Measurements from ENCODE around the gene ASCC1. TPM values are rescaled to one million over a fixed set of nuclear protein-coding genes. Genes with fewer than 3 reads are reported as not detected.

The ASCC1 gene
- total RNA-seq, 2 experiments from 2014 or later: 16.5 to 19.0 TPM

GRCh38 chr10:72068126-72068765 lies 147.8 kb downstream of the ASCC1 start:
- CTCF ChIA-PET: interaction anchor here (2.1 kb wide), 1 partner anchor 20 kb away, joined by 8 read pairs; no protein-coding TSS in a partner anchor
- Mint-ChIP-seq H3K9me3 (no peaks in the 10 kb centered on the region), H3K27ac (peak overlapping the region; percentile 85), H3K4me1 (ENCODE audit: low read depth) (peaks cover 37% of the 10 kb centered on the region), H3K27me3 (no peaks in the 10 kb centered on the region), H3K36me3 (ENCODE audit: low read depth) (peaks cover 99% of the 10 kb centered on the region), H3K4me3 (peak overlapping the region; percentile 30)
- H3K4me3 ChIP-seq (ENCODE audit: low read length): no peak overlapping the region
- DNase-seq: no peak
- no peaks in the 10 kb centered on the region for H3K9me3 ChIP-seq (ENCODE audit: control insufficient read depth in 1 of 2, insufficient read depth in 1 of 2, low read length in 2 of 2)
- H3K36me3 ChIP-seq (ENCODE audit: insufficient read depth, low read length): peaks cover 95% of the 10 kb centered on the region
- H3K27ac ChIP-seq (ENCODE audit: low read depth in 1 of 2, low read length in 2 of 2): peak overlapping the region in 1 of 2 donors; percentile 11
- intact Hi-C loops (cut with DNase I, micrococcal nuclease): no loop called here
- H3K4me1 ChIP-seq (ENCODE audit: insufficient read depth, low read length): peaks cover 34% of the 10 kb centered on the region
- peak; percentile 5 for ATAC-seq (ENCODE audit: poor library complexity)
- TF ChIP-seq, protein P1, sequence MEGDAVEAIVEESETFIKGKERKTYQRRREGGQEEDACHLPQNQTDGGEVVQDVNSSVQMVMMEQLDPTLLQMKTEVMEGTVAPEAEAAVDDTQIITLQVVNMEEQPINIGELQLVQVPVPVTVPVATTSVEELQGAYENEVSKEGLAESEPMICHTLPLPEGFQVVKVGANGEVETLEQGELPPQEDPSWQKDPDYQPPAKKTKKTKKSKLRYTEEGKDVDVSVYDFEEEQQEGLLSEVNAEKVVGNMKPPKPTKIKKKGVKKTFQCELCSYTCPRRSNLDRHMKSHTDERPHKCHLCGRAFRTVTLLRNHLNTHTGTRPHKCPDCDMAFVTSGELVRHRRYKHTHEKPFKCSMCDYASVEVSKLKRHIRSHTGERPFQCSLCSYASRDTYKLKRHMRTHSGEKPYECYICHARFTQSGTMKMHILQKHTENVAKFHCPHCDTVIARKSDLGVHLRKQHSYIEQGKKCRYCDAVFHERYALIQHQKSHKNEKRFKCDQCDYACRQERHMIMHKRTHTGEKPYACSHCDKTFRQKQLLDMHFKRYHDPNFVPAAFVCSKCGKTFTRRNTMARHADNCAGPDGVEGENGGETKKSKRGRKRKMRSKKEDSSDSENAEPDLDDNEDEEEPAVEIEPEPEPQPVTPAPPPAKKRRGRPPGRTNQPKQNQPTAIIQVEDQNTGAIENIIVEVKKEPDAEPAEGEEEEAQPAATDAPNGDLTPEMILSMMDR (IDR thresholded peaks at IDR 0.05): no peak
- H3K27me3 ChIP-seq (ENCODE audit: control insufficient read depth in 1 of 2, insufficient read depth in 2 of 2, low read length in 2 of 2): no peaks in the 10 kb centered on the region
- POLR2A ChIA-PET: interaction anchor here (1.8 to 2.0 kb wide), 2 partner anchors 8 to 9 kb away, joined by 7 to 8 read pairs; no protein-coding TSS in a partner anchor

- Histone ChIP-seq H3K4me1 (ENCODE audit: insufficient read depth, low read length) (peaks cover 30% of the 10 kb centered on the region), H3K27ac (ENCODE audit: low read depth in 1 of 2, low read length in 2 of 2) (peak overlapping the region in 1 of 2 donors; percentile 11), H3K9me3 (ENCODE audit: control insufficient read depth in 1 of 2, insufficient read depth in 1 of 2, low read length in 2 of 2) (no peaks in the 10 kb centered on the region), H3K4me3 (ENCODE audit: low read length) (no peak overlapping the region), H3K27me3 (ENCODE audit: control insufficient read depth in 1 of 2, insufficient read depth in 2 of 2, low read length in 2 of 2) (no peaks in the 10 kb centered on the region), H3K36me3 (ENCODE audit: insufficient read depth, low read length) (peaks cover 95% of the 10 kb centered on the region)
- intact Hi-C loops (cut with DNase I, micrococcal nuclease): no loop called here
- DNase-seq (no peak), ATAC-seq (ENCODE audit: poor library complexity) (no peak)
- peak overlapping the region; percentile 30 for H3K4me3 Mint-ChIP-seq
- peaks cover 99% of the 10 kb centered on the region for H3K36me3 Mint-ChIP-seq (ENCODE audit: low read depth)
- no peaks in the 10 kb centered on the region for H3K9me3 Mint-ChIP-seq
- TF ChIP-seq, protein P1 (IDR thresholded peaks at IDR 0.05): no peak
- peak overlapping the region; percentile 85 for H3K27ac Mint-ChIP-seq
- H3K4me1 Mint-ChIP-seq (ENCODE audit: low read depth): peaks cover 32% of the 10 kb centered on the region
- ChIA-PET POLR2A (interaction anchor here (1.1 to 2.0 kb wide), 5 partner anchors 9 to 260 kb away, joined by 3 to 8 read pairs (median 5); no protein-coding TSS in a partner anchor), CTCF (interaction anchor here (2.1 kb wide), 1 partner anchor 19 kb away, joined by 8 read pairs; no protein-coding TSS in a partner anchor)
- H3K27me3 Mint-ChIP-seq: peaks cover 1% of the 10 kb centered on the region
These were observed 148.5 kb downstream of the ASCC1 start for GRCh38 chr10:72067463-72068125.

DNA sequence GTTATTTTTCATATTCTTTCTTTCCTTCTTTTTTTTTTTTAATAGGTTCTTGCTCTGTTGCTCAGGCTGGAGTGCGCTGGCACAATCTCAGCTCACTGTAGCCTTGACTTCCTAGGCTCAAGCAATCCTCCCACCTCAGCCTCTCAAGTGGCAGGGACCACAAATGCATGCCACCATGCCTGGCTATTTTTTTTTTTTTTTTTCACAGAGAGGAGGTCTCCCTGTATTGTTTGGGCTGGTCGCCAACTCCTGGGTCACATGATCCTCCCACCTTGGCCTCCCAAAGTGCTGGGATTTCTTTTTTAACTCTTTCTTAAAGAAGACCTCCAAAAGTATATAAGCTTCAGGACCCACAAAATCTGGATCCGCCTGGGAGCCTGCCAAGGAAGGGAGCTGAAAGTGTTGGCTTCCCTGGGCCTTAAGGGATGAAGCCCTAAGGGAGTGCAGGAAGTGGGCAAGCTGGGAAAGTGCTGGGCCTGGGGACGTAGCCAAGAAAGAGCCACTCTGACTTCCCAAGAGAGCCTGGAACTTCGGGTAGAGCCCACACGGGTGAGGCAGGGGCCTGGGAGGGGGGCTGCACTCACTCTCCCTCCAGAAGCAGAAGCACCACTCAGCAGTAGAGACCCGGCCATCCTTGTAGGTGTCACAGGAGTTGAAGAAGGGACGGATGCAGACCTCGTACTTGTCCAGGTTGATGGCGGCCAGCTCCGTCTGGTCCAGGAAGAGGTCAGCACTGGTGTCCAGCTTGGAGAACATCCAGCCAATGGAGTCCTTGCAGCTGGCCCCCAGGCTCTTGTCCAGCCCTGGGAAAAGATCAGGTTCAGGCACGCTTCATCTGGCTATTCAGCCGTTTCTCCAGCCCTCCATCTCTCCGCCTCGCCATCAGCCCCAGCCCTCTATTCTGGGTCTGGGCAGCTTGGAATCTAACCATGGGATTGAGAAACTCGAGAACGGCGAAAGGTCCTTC lies 149.5 kb downstream of the ASCC1 start:
- intact Hi-C loops (cut with DNase I, micrococcal nuclease): no loop called here
- H3K36me3 ChIP-seq (ENCODE audit: insufficient read depth, low read length): peaks cover 95% of the 10 kb centered on the region
- H3K27ac ChIP-seq (ENCODE audit: low read depth in 1 of 2, low read length in 2 of 2): no peak overlapping the region
- no peak for DNase-seq
- H3K27me3 ChIP-seq (ENCODE audit: control insufficient read depth in 1 of 2, insufficient read depth in 2 of 2, low read length in 2 of 2): no peaks in the 10 kb centered on the region
- no peak overlapping the region for H3K4me3 ChIP-seq (ENCODE audit: low read length)
- peaks cover 22% of the 10 kb centered on the region for H3K4me1 ChIP-seq (ENCODE audit: insufficient read depth, low read length)
- Mint-ChIP-seq H3K36me3 (ENCODE audit: low read depth) (peaks cover 99% of the 10 kb centered on the region), H3K27ac (peak overlapping the region; percentile 85), H3K4me3 (peak overlapping the region; percentile 38), H3K9me3 (no peaks in the 10 kb centered on the region), H3K27me3 (peaks cover 6% of the 10 kb centered on the region), H3K4me1 (ENCODE audit: low read depth) (peaks cover 32% of the 10 kb centered on the region)
- TF ChIP-seq, protein P1 (IDR thresholded peaks at IDR 0.05): no peak
- ChIA-PET POLR2A (interaction anchor here (0.6 to 2.0 kb wide), 5 partner anchors 10 to 260 kb away, joined by 3 to 7 read pairs (median 3); no protein-coding TSS in a partner anchor), CTCF (interaction anchor here (2.1 kb wide), 1 partner anchor 18 kb away, joined by 8 read pairs; no protein-coding TSS in a partner anchor)
- H3K9me3 ChIP-seq (ENCODE audit: control insufficient read depth in 1 of 2, insufficient read depth in 1 of 2, low read length in 2 of 2): no peaks in the 10 kb centered on the region
- ATAC-seq (ENCODE audit: poor library complexity): no peak
